ENCODE measurements around the gene BMPR1A. TPM values are rescaled to one million over a fixed set of nuclear protein-coding genes. Genes with fewer than 3 reads are reported as not detected.

Gene BMPR1A
- total RNA-seq, 4 donors from 2014 or later, result 21.1 to 33.3 (median 26.7) TPM

DNA sequence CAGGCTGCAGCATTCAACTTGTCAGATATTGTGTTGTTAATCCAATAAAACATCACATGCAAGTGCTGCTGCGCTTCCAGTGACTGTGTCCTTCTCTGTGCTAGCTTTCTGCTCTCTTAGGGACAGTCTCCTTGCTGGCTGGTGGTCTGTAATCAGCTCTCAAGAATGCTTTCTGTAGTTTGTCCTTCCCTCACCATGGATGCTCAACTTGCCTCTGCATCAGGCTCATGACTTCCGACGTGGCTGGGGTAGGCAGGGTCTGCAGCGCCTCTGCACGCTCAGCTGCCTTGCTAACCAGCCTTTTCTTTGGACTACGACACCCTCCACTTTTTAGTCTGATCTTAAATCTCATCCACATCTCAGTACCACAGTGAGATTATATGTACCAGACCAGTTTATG lies 142.7 kb downstream of the BMPR1A start:
- TF ChIP-seq, protein P1, sequence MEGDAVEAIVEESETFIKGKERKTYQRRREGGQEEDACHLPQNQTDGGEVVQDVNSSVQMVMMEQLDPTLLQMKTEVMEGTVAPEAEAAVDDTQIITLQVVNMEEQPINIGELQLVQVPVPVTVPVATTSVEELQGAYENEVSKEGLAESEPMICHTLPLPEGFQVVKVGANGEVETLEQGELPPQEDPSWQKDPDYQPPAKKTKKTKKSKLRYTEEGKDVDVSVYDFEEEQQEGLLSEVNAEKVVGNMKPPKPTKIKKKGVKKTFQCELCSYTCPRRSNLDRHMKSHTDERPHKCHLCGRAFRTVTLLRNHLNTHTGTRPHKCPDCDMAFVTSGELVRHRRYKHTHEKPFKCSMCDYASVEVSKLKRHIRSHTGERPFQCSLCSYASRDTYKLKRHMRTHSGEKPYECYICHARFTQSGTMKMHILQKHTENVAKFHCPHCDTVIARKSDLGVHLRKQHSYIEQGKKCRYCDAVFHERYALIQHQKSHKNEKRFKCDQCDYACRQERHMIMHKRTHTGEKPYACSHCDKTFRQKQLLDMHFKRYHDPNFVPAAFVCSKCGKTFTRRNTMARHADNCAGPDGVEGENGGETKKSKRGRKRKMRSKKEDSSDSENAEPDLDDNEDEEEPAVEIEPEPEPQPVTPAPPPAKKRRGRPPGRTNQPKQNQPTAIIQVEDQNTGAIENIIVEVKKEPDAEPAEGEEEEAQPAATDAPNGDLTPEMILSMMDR (IDR thresholded peaks at IDR 0.05), result no peak
- TF ChIP-seq EP300 (IDR thresholded peaks at IDR 0.05) (no peak), POLR2A (IDR thresholded peaks at IDR 0.05) (no peak), POLR2AphosphoS5 (IDR thresholded peaks at IDR 0.05) (no peak)
- Histone ChIP-seq H3K27me3 (no peaks in the 10 kb centered on the region), H3K36me3 (peaks cover 23% of the 10 kb centered on the region), H3K4me1 (peaks cover 3% of the 10 kb centered on the region), H3K27ac (no peak overlapping the region), H3K9me3 (no peaks in the 10 kb centered on the region), H3K4me3 (no peak overlapping the region)
- WGBS, result 75% methylated on average over 6 of the region's 6 CpGs
- no peak for DNase-seq (ENCODE audit: low spot score in 2 of 2)

DNA sequence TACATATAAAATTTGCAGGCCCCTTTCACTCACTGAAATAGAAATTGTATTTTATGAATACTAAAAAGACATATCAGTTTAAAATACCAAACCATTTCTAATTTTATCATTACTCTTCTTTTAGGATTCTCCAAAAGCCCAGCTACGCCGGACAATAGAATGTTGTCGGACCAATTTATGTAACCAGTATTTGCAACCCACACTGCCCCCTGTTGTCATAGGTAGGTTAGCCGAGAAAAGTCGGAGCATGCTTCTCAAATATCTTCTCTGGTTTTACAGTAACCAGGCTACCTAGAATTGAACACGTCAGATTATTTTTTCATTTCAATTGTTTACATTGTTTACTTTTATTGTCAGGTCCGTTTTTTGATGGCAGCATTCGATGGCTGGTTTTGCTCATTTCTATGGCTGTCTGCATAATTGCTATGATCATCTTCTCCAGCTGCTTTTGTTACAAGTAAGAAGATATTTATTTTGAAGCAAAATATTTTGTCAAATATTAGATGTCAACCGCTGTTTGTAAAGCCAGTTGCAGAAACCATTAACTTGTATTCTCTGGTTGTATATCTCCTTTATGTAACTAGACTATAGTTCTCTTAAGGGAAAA lies 143.4 kb downstream of the BMPR1A start:
- no peak for DNase-seq (ENCODE audit: low spot score in 2 of 2)
- Histone ChIP-seq H3K27ac (no peak overlapping the region), H3K9me3 (no peaks in the 10 kb centered on the region), H3K4me1 (peaks cover 3% of the 10 kb centered on the region), H3K4me3 (no peak overlapping the region), H3K36me3 (peaks cover 28% of the 10 kb centered on the region), H3K27me3 (no peaks in the 10 kb centered on the region)
- WGBS, result 16% methylated on average over 9 of the region's 9 CpGs
- no peak for TF ChIP-seq POLR2AphosphoS5 (IDR thresholded peaks at IDR 0.05)
- TF ChIP-seq, protein P1 (IDR thresholded peaks at IDR 0.05), result peak; percentile 61 to 64

DNA sequence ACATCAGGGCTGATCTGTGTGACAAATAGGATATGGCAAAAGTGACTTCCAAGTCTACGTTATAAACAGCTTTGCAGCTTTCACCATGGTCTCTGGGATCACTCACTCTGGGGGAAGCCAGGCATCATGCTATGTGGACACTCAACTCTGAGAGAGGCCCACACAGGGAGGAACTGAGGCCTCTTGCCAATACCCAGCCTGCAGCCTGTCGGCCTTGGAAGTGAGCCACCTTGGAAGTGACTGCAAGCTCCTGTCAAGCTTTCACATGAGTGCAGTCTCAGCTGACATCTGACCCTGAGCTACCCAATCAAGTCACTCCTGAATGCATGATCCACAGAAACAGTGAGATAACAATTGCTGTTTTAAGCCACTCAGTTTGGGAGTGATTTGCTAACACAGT lies 144.5 kb downstream of the BMPR1A start:
- Histone ChIP-seq H3K9me3 (no peaks in the 10 kb centered on the region), H3K4me1 (peaks cover 3% of the 10 kb centered on the region), H3K36me3 (peaks cover 40% of the 10 kb centered on the region), H3K27ac (no peak overlapping the region), H3K4me3 (no peak overlapping the region), H3K27me3 (no peaks in the 10 kb centered on the region)
- TF ChIP-seq, protein P1 (IDR thresholded peaks at IDR 0.05), result no peak
- TF ChIP-seq POLR2AphosphoS5 (IDR thresholded peaks at IDR 0.05) (no peak), EP300 (IDR thresholded peaks at IDR 0.05) (no peak), POLR2A (IDR thresholded peaks at IDR 0.05) (no peak)
- no peak for DNase-seq (ENCODE audit: low spot score in 2 of 2)
- 46% methylated on average over 2 of the region's 2 CpGs for WGBS

DNA sequence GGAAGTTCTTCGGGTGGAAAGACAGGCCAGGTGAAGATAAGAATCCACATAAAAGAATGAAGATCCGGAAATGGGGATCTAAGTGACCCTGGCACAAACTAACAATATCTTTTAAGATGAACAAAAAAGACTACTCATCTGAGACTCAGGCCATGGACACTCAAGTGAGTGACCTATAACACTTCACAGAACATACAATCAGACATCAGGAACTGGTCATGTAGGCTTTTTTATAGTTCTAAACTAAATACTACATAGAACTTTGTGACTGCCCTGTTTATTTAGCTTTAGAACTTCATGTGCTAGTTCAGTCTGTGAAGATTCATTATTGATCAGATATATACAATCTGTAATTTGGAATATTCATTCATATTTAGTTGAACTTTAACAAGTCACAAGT lies 148.2 kb downstream of the BMPR1A start:
- no peak for DNase-seq (ENCODE audit: low spot score in 2 of 2)
- Histone ChIP-seq H3K27me3 (no peaks in the 10 kb centered on the region), H3K27ac (no peak overlapping the region), H3K4me1 (no peaks in the 10 kb centered on the region), H3K9me3 (no peaks in the 10 kb centered on the region), H3K36me3 (peaks cover 56% of the 10 kb centered on the region), H3K4me3 (no peak overlapping the region)
- WGBS, result 94% methylated on average over 2 of the region's 2 CpGs
- no peak for TF ChIP-seq EP300 (IDR thresholded peaks at IDR 0.05)
- TF ChIP-seq POLR2A (IDR thresholded peaks at IDR 0.05), result no peak
- no peak for TF ChIP-seq POLR2AphosphoS5 (IDR thresholded peaks at IDR 0.05)
- TF ChIP-seq, protein P1 (IDR thresholded peaks at IDR 0.05), result no peak

DNA sequence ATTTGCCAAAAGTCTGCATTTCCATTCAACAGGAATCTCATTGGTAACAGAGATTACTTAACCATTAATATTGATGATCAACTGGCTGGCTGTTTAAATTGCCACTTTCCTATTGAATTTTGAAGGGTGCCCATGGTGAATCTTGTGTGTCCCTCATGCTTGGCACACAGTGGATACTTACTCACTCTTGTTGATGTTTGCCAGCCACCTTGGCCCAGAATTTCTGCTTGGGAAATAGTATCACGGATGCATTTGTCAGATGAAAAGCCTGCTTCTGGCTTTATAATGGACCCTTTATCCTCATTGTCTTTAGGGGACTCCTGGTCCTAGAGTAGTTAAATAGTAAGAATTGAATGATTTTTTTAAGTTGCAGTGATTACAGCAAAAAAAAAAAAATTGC lies 149.0 kb downstream of the BMPR1A start:
- Histone ChIP-seq H3K4me1 (no peaks in the 10 kb centered on the region), H3K27ac (no peak overlapping the region), H3K27me3 (no peaks in the 10 kb centered on the region), H3K4me3 (no peak overlapping the region), H3K9me3 (no peaks in the 10 kb centered on the region), H3K36me3 (peaks cover 56% of the 10 kb centered on the region)
- 81% methylated on average over 1 of the region's 1 CpG for WGBS
- DNase-seq (ENCODE audit: low spot score in 2 of 2), result no peak
- TF ChIP-seq, protein P1 (IDR thresholded peaks at IDR 0.05), result no peak
- no peak for TF ChIP-seq EP300 (IDR thresholded peaks at IDR 0.05)
- no peak for TF ChIP-seq POLR2AphosphoS5 (IDR thresholded peaks at IDR 0.05)
- TF ChIP-seq POLR2A (IDR thresholded peaks at IDR 0.05), result no peak

Data from suprapubic skin (tissue), 4 donors.